GM12864 (cell line): ENCODE measurements around the gene LRIG1.

Experiments used
- DNase-seq: peaks from one replicate; pipeline ENCODE4 v3.0.0-alpha.2; 2011; ENCODE audit warnings: low read depth
- H3K4me3 ChIP-seq: 2 replicates; pipeline ENCODE4 v1.5.1; 2011; ENCODE audit warnings: mild to moderate bottlenecking, low read depth, low read length, control low read depth
- CTCF ChIP-seq: IDR thresholded peaks from 2 replicates; pipeline ENCODE4 v1.5.1; 2011; ENCODE audit warnings: low read depth, mild to moderate bottlenecking, moderate library complexity, low read length, control low read depth, inconsistent platforms; ENCODE audit errors: missing control alignments

The LRIG1 gene

GRCh38 chr3:66381626-66382025 is 119.2 kb downstream of the LRIG1 start:
- DNase-seq = no peak
- H3K4me3 ChIP-seq = no peak overlapping the region
- TF ChIP-seq CTCF = no peak

DNA sequence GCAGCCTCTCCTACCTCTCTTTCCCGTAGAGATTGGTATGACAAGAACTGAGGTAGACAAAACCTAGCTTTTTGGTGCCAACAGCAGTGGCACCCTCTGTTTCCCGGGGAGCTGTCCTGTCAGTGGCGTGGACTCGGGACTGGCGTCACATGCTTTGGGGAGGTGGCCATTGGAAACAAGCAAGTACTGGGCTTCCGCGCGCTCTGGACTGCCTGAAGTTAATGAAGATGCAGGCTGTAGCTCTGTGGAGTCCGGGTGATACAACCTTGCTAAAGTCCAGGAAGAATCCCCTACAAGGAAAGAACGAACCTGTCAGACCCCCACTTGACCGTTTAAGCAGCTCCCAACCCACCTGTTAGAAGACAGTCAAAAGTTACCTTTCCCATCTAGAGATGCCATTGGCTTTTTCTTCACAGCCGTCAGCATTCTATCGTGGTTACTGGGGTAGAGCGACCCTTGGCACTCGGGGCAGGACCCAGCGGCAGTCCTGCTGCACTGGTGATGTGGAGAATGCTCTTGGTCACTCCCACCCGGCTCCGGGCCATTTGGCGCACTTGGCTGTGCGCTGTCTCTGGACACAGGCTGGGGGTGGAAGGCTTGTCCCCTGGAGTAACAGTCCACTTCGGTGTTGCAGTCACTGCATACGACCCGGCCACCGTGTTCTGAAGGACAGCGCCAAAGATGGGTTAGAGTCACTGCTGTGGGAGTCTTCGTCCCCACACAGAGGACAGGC is 120.5 kb downstream of the LRIG1 start:
- no peak for DNase-seq
- no peak for TF ChIP-seq CTCF
- H3K4me3 ChIP-seq = no peak overlapping the region

DNA sequence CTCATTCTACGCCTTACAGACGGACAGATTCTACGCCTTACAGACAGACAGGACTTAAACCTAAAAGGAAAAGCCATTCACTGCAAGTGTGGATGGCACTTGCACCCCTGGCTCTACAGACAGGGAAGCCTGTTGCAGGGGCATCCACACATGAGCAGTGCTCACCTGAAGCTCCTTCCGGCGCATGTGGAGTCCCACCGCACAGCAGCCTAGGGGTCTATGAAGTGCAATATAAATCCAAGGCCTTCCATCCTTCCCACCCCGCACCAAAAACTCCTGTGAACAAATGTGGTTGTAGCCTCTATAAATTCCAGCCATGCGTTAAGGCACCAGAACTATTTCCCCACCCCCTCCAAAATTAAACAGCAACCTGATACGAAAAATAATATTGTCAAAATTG is 121.3 kb downstream of the LRIG1 start:
- H3K4me3 ChIP-seq = no peak overlapping the region
- no peak for DNase-seq
- TF ChIP-seq CTCF = no peak

GRCh38 chr3:66378256-66378655 is 122.6 kb downstream of the LRIG1 start:
- peak; percentile 62 for TF ChIP-seq CTCF
- no peak for DNase-seq
- no peak overlapping the region for H3K4me3 ChIP-seq

DNA sequence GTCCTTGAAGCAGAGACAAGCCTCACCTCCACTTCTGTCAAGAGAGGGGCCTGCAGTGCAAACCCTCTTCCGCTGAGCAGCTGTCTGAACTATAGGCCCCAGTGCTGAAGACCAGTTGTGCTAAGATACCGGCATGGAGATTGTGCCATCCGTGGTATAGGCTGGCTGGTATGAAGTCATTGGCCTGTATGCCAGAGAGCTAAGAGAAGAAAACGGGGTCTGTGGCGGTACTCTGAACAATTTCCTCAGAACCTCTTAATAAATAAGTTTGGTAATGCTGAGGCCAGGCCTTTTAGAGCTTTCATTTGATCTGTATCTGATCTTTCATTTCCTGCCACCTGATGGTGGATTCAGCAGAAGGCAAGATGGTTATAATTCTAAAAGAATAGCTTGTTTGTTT is 123.0 kb downstream of the LRIG1 start:
- no peak overlapping the region for H3K4me3 ChIP-seq
- TF ChIP-seq CTCF = no peak
- no peak for DNase-seq

- DNase-seq = no peak
- H3K4me3 ChIP-seq = no peak overlapping the region
- TF ChIP-seq CTCF = no peak
Measured at GRCh38 chr3:66376568-66376967, 124.3 kb downstream of the LRIG1 start.

GRCh38 chr3:66372681-66373350 is 128.0 kb downstream of the LRIG1 start:
- no peak overlapping the region for H3K4me3 ChIP-seq
- no peak for DNase-seq
- TF ChIP-seq CTCF = no peak
